Stimulated activated CD4-positive, alpha-beta T cell treated with anti-CD3 and anti-CD28 coated beads, Interleukin-15, amount 100 ng/mL, for 24 hours (primary cell): ENCODE results near the gene TSC22D3.
"Not testable (repeated sequence)": the region's sequence is repeated elsewhere in the genome, so short reads cannot be mapped to it uniquely, and the experiment has no call there.

Experiments
- DNase-seq: peaks from one replicate; pipeline ENCODE4 v3.0.0-alpha.2; 2020

The TSC22D3 gene

GRCh38 chrX:107676559-107677378 is 98.8 kb downstream of the TSC22D3 start:
- peak; percentile 74 for DNase-seq

DNA sequence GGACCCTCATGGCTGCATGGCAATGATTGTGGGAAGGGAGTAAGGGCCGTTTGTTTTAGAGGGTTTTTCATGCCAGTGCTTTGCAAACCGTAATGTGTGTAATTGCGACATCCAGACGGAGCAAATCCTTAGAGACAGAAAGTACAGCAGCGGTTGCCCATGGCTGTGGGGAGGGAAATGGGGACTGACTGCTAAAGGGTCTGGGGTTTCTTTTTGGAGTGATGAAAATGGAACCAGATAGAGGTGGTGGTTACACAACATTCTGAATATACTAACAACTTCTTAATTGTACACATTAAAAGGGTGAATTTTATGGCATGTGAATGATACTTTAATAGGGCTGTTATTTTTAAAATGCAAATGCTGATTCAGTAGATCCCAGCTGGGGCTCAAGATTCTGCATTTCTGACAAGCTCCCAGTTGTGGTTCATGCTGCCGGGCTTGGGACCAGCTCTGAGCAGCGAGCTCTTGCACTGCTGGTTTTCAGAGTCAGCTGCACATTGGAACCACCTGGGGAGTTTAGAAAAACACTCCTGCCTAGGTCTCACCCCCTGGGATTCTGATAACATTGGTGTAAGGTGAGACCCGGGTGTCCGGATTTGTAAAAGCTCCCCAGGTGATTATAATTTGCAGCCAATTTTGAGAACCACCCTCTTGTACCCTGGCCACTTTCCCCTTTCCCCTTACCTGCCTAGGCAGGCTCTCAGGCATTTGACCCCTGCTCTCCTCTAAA is 99.6 kb downstream of the TSC22D3 start:
- DNase-seq, result no peak

DNA sequence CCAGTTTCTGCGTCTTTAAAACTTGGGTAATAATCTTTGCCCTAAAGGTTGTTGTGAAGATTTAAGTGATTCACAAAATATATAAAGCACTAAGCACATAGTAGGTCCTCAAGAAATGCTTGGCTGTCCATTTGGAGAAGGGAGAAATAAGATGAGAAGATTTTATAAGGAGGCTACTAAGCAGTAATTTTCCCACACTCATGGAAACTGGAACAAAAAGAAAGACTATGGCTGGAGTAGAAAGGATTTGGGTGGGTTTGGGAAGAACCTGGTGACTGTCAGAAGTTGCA is 100.3 kb downstream of the TSC22D3 start:
- no peak for DNase-seq

GRCh38 chrX:107674480-107675364 is 100.9 kb downstream of the TSC22D3 start:
- DNase-seq, result peak; percentile 43

GRCh38 chrX:107673933-107674479 is 101.6 kb downstream of the TSC22D3 start:
- peak; percentile 90 for DNase-seq

GRCh38 chrX:107673431-107673830 is 102.2 kb downstream of the TSC22D3 start:
- no peak for DNase-seq

DNA sequence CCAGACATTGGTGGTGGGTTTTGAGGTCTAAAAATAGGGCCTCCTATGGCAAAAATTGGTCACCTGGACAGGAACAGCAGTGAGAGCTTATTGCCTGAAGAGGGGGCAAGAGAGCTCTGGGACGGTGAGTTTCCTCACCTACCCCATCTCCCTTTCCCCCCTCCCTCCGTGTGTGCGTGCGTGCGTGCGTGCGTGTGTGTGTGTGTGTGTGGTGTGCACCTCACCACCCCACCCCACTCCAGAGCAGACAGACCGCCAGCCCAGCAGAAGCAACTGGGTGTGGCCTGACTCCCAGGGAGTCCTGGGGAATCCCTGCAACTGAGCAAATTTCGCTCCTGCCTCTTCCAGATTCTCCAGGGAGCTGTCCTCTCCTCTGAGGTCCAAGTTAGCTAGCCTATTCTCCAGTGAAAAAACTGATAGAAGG is 102.6 kb downstream of the TSC22D3 start:
- peak; percentile 66 for DNase-seq

DNA sequence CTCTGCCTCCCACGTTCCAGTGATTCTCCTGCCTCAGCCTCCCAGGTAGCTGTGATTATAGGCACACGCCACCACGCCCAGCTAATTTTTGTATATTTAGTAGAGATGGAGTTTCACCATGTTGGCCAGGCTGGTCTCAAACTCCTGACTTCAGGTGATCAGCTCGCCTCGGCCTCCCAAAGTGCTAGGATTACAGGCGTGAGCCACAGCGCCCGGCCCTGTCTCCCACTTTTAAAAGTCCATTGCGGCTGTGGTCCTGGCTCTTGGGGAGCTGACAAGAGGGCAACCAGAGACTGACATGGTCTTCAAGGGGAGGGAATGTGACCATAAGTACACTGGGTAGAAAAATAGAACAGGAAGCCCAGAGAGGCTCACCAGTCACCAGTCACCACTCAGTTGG is 104.3 kb downstream of the TSC22D3 start:
- not testable (repeated sequence) for DNase-seq

- DNase-seq, result no peak
These were observed 105.5 kb downstream of the TSC22D3 start for GRCh38 chrX:107669885-107670628.

DNA sequence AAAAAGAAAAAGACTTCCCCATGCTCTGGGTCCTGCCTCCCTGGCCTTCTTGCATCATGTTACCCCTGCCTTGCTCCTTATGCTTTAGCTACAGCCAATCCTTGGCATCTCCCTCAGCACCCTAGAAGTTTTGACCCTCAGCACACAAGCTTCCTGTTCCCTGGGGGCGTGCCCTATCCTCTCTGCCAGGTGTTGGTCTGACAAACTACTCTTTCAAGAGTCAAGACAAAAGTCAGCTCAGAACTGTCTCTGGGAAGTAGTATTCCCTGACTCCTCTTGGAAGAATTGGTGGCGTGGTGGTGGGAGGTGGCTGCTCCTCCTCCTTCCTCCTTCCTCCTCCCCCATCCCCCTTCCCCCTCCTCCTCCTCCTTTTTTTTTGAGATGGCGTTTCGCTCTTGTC is 106.3 kb downstream of the TSC22D3 start:
- no peak for DNase-seq

DNA sequence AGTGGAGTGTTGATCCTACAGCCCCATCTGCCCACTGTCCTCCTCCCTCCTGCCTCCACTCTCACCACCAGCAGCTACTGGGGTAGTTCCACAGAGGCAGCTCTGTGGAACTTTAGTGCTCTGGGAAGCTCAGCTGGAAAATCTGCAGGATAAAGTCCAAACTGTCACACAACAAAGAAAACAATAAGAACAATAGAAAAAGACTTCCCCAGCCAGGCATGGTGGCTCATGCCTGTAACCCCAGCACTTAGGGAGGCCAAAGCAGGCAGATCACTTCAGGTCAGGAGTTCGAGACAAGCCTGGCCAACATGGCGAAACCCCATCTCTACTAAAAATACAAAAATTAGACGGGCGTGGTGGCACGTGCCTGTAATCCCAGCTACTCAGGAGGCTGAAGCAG is 106.9 kb downstream of the TSC22D3 start:
- not testable (repeated sequence) for DNase-seq

GRCh38 chrX:107667426-107667825 is 108.2 kb downstream of the TSC22D3 start:
- DNase-seq, result no peak

- DNase-seq, result no peak
These were observed 108.7 kb downstream of the TSC22D3 start for GRCh38 chrX:107666931-107667330.
